ENCODE data around the gene CCDC60. TPM values are rescaled to one million over a fixed set of nuclear protein-coding genes. Genes with fewer than 3 reads are reported as not detected.
A peak's percentile ranks its signal among the peaks of the same experiment; 100 is the strongest.

The CCDC60 gene
- total and polyA plus RNA-seq, 8 donors = 4.1 TPM; not detected in 7

DNA sequence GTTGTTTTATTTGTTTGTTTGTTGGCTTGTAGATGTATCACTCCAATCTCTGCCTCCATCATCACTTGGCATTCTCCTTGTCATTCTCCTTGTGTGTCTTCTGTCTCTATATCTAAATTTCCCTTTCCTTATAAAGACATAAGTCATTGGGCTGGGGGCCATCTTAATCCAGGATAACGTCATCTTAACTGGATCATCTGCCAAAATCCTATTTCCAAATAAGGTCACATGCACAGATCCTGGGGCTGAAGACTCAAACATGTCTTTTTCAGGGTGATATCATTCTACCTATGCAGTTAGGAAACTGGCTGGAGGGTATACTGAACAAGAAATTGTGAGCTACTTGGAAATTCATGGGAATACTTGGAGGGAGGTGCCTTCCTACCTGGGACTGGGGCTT lies 8.7 kb upstream of the CCDC60 start:
- H3K36me3 ChIP-seq = no peaks in the 10 kb centered on the region
- 44 to 73% (median 53%) methylated on average over 1 of the region's 1 CpG for WGBS, 5 donors
- intact Hi-C loops (cut with DNase I; ENCODE audit: low total_unique reads) = no loop called here
- H3K4me3 ChIP-seq = no peak overlapping the region
- H3K27me3 ChIP-seq = no peaks in the 10 kb centered on the region
- peak overlapping the region in 2 of 5 donors; percentile 46 to 63 for H3K27ac ChIP-seq
- TF ChIP-seq, protein P1, sequence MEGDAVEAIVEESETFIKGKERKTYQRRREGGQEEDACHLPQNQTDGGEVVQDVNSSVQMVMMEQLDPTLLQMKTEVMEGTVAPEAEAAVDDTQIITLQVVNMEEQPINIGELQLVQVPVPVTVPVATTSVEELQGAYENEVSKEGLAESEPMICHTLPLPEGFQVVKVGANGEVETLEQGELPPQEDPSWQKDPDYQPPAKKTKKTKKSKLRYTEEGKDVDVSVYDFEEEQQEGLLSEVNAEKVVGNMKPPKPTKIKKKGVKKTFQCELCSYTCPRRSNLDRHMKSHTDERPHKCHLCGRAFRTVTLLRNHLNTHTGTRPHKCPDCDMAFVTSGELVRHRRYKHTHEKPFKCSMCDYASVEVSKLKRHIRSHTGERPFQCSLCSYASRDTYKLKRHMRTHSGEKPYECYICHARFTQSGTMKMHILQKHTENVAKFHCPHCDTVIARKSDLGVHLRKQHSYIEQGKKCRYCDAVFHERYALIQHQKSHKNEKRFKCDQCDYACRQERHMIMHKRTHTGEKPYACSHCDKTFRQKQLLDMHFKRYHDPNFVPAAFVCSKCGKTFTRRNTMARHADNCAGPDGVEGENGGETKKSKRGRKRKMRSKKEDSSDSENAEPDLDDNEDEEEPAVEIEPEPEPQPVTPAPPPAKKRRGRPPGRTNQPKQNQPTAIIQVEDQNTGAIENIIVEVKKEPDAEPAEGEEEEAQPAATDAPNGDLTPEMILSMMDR (IDR thresholded peaks at IDR 0.05) = no peak
- TF ChIP-seq EP300 (IDR thresholded peaks at IDR 0.05) = no peak
- no peak for TF ChIP-seq POLR2A (IDR thresholded peaks at IDR 0.05)
- no peak for TF ChIP-seq POLR2AphosphoS5 (IDR thresholded peaks at IDR 0.05)
- peaks cover 0 to 13% (median 2%) of the 10 kb centered on the region in 4 donors for H3K4me1 ChIP-seq
- H3K9me3 ChIP-seq = no peaks in the 10 kb centered on the region
- peak in 1 of 2 donors; percentile 19 for DNase-seq

DNA sequence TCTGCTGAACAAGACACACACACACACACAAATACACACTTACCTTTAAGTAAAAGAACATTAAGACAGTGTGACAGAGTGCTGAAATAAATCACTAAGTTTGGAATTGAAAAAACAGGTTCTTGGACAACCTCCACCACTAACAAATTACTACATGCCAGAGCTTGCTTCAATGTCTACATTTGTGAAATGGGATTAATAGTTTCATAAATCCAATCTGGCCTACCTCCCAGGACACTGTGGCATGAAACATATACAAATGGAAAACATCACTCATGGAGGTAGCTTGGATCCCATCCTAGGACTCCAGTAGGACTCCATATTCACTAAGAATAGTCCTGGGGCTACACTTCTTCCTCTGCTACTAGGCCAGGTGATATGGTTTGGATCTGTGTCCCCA lies 8.2 kb upstream of the CCDC60 start:
- intact Hi-C loops (cut with DNase I; ENCODE audit: low total_unique reads) = no loop called here
- no peak for TF ChIP-seq EP300 (IDR thresholded peaks at IDR 0.05)
- peak in 1 of 3 donors; percentile 73 for TF ChIP-seq POLR2AphosphoS5 (IDR thresholded peaks at IDR 0.05)
- Histone ChIP-seq H3K4me3 (no peak overlapping the region), H3K27ac (peak overlapping the region in 2 of 5 donors; percentile 36 to 63), H3K27me3 (no peaks in the 10 kb centered on the region), H3K36me3 (no peaks in the 10 kb centered on the region), H3K4me1 (peaks cover 0 to 13% (median 2%) of the 10 kb centered on the region in 4 donors), H3K9me3 (no peaks in the 10 kb centered on the region)
- DNase-seq = peak in 1 of 2 donors; percentile 26

DNA sequence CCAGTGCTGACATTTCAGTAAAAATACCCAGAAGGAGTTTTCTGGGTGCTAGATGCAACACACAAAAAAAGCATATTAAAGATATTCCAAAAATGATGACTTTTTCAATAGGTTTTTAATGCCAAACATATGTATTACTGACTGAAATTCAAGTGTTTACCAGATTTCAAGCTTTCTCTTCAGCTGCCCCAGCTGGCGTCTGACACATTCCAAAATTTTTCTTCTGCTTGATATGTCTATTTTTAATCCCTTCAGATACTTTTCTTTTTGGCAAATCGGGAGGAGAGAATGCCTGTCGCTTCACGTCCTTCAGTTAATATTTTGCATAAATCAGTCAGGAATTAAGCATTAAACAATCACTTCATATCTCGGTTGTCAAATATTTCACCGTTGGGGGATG lies 7.1 kb upstream of the CCDC60 start:
- WGBS, 5 donors = 48 to 66% (median 61%) methylated on average over 6 of the region's 6 CpGs

DNA sequence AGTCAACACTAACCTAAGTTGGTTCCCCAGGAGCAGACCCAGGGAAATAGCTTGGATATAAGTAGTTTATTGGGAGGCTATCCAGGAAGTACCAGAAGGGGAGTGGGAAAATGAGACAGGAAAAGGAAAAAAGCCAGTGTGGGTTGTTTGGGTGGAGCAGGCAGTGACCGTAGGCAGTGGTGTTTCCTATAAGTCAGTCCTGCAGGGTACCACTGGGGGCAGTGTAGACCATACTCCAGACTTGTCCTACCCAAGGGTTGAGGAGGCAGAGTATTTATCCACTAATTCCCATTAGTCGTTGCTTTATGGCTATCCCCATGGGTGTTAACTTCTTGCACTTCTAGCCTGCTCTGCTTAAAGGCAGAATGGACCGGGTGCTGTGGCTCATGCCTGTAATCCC lies 6.4 kb upstream of the CCDC60 start:
- TF ChIP-seq POLR2AphosphoS5 (IDR thresholded peaks at IDR 0.05) = no peak
- TF ChIP-seq, protein P1 (IDR thresholded peaks at IDR 0.05) = peak in 1 of 7 experiments; percentile 14
- no peak overlapping the region for H3K4me3 ChIP-seq
- no peaks in the 10 kb centered on the region for H3K9me3 ChIP-seq
- no peak overlapping the region for H3K27ac ChIP-seq
- WGBS, 5 donors = 43 to 54% (median 46%) methylated on average over 3 of the region's 3 CpGs
- intact Hi-C loops (cut with DNase I; ENCODE audit: low total_unique reads) = no loop called here
- H3K4me1 ChIP-seq = peaks cover 0 to 13% (median 2%) of the 10 kb centered on the region in 4 donors
- H3K36me3 ChIP-seq = no peaks in the 10 kb centered on the region
- H3K27me3 ChIP-seq = no peaks in the 10 kb centered on the region
- DNase-seq = peak in 1 of 2 donors; percentile 29

More for the DNA sequence above, 7.1 kb upstream of the CCDC60 start:
- Histone ChIP-seq H3K4me3 (no peak overlapping the region), H3K36me3 (no peaks in the 10 kb centered on the region), H3K4me1 (peaks cover 0 to 13% (median 2%) of the 10 kb centered on the region in 4 donors), H3K27me3 (no peaks in the 10 kb centered on the region), H3K27ac (peak overlapping the region in 1 of 5 donors; percentile 62), H3K9me3 (no peaks in the 10 kb centered on the region)
- no peak for TF ChIP-seq EP300 (IDR thresholded peaks at IDR 0.05)
- TF ChIP-seq, protein P1 (IDR thresholded peaks at IDR 0.05) = no peak
- TF ChIP-seq POLR2AphosphoS5 (IDR thresholded peaks at IDR 0.05) = no peak
- no peak for TF ChIP-seq POLR2A (IDR thresholded peaks at IDR 0.05)
- intact Hi-C loops (cut with DNase I; ENCODE audit: low total_unique reads) = no loop called here
- no peak for DNase-seq

DNA sequence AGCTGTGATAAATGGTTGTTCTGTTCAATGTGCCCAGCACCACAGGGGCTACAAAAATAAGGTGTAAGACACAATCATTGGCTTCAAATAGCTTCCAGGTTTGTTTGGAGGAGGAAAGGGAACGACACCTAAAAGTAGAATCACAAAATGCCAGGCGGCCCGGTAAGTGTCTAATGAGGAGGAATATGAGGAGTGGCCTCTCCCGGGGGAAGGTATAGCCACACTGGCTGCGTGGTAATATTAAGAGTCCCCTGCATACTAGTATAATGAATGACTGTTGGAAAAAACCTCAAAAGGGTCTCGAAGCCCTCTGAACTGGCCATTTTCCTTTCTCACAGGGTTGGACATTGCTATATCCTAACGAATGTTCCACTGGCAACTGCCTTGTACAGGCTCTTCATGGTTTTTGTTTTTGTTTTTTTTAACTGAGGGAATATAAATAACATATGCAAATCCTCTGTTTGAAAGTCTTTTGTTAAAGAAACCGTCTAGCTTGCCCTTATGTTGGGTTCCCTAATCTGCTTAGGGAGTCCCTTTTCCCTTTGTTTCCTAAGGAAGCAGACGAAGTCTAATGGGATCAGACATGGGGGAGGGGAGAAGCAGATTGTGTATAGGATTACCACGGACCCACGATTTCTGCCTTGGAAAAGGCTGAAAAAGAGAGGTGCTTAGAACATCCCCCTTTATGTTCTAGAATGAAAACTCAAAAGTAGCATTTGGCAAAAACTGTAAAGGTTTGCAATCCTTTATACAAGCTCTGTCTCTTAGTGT lies 4.2 kb downstream of the CCDC60 start:
- Histone ChIP-seq H3K4me3 (no peak overlapping the region), H3K4me1 (no peaks in the 10 kb centered on the region), H3K36me3 (no peaks in the 10 kb centered on the region), H3K9me3 (no peaks in the 10 kb centered on the region), H3K27me3 (peaks cover 0 to 10% (median 0%) of the 10 kb centered on the region in 3 donors), H3K27ac (no peak overlapping the region)
- WGBS, 5 donors = 48 to 55% (median 50%) methylated on average over 11 of the region's 11 CpGs
- DNase-seq = no peak
- intact Hi-C loops (cut with DNase I; ENCODE audit: low total_unique reads) = no loop called here
- TF ChIP-seq POLR2A (IDR thresholded peaks at IDR 0.05) (no peak), EP300 (IDR thresholded peaks at IDR 0.05) (no peak)

All from stomach (tissue), 9 donors.